GM18499 (cell line): ENCODE measurements around the gene SLC4A3.

Source experiments
- ATAC-seq: cut with Tn5 transposase; IDR thresholded peaks from one replicate; pipeline ENCODE4 v1.9.1; 2021; ENCODE audit warnings: moderate number of reproducible peaks; ENCODE audit not compliant: insufficient read depth, unreplicated experiment

Gene SLC4A3

GRCh38 chr2:219627103-219628100 is at the start of gene SLC4A3:
Gene SLC4A3, plus strand, starts transcription at chr2:219627630. Its CDS starts 363 bp downstream, at chr2:219627993.
- no peak for ATAC-seq

GRCh38 chr2:219578811-219579613 is 48.4 kb upstream of the SLC4A3 start:
- no peak for ATAC-seq

- ATAC-seq, result no peak
These were observed 46.1 kb upstream of the SLC4A3 start for GRCh38 chr2:219581346-219581745.

GRCh38 chr2:219591091-219591490 is 36.3 kb upstream of the SLC4A3 start:
- no peak for ATAC-seq

- no peak for ATAC-seq
These were observed 34.7 kb upstream of the SLC4A3 start for GRCh38 chr2:219592736-219593135.

- ATAC-seq, result no peak
These were observed 34.3 kb upstream of the SLC4A3 start for GRCh38 chr2:219593154-219593553.

- ATAC-seq, result no peak
These were observed 32.2 kb upstream of the SLC4A3 start for GRCh38 chr2:219595256-219595655.

GRCh38 chr2:219596954-219597551 is 30.4 kb upstream of the SLC4A3 start:
- no peak for ATAC-seq

- peak; percentile 65 for ATAC-seq
These were observed 29.7 kb upstream of the SLC4A3 start, which contains the start of gene STK11IP for GRCh38 chr2:219597552-219598307. Gene STK11IP, plus strand, starts transcription at chr2:219597857. Its CDS starts 263 bp downstream, at chr2:219598120.

- no peak for ATAC-seq
These were observed 28.9 kb upstream of the SLC4A3 start for GRCh38 chr2:219598308-219599078.

GRCh38 chr2:219603771-219604170 is 23.7 kb upstream of the SLC4A3 start:
- no peak for ATAC-seq

- ATAC-seq, result no peak
These were observed 21.8 kb upstream of the SLC4A3 start for GRCh38 chr2:219605607-219605954.

- no peak for ATAC-seq
These were observed 19.5 kb upstream of the SLC4A3 start for GRCh38 chr2:219607931-219608330.

- no peak for ATAC-seq
These were observed 18.9 kb upstream of the SLC4A3 start for GRCh38 chr2:219608399-219608964.

- ATAC-seq, result no peak
These were observed 18.2 kb upstream of the SLC4A3 start for GRCh38 chr2:219609149-219609750.

GRCh38 chr2:219611306-219611705 is 16.1 kb upstream of the SLC4A3 start:
- no peak for ATAC-seq

GRCh38 chr2:219611866-219612576 is 15.4 kb upstream of the SLC4A3 start:
- no peak for ATAC-seq
